ENCODE results near the gene TNS1. TPM values are rescaled to one million over a fixed set of nuclear protein-coding genes. Genes with fewer than 3 reads are reported as not detected.
A peak's percentile ranks its signal among the peaks of the same experiment; 100 is the strongest.
"Not testable (repeated sequence)": the region's sequence is repeated elsewhere in the genome, so short reads cannot be mapped to it uniquely, and the experiment has no call there.

The TNS1 gene
- total RNA-seq, 1 donor from 2014 or later = 25.1 TPM

DNA sequence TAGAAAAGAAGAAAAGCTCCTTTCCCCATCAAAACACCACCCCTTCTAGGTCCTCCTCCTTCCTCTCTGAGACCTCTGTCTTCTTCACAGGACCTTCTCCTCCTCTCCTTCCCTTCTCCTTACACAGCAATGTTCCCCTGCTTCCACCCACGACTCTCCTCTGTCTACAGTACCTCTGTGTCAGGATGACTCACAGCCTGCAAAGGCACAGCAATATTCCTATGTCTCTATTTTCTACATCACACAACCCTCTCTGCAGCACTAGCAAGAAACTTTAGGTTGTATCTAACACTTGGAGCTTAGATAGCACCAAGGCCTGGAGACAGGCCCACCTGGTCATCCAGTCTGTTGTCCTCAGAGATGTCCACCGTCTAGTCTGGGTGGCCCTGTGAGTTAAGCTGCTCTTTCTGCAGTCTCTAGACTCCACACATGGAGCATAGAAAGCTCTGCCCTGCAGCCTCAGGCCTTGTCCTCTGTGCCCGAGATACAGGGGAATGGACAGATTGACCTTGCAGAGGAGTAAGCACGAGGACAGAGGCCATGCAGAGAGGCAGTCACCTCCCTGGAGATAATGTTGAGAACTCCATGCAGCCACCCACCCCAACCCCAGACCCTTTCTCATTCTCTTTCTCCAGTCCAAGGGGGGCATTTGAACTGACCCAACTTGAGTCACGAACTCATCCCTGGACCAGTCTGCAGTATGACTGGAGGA lies 212.0 kb downstream of the TNS1 start:
- H3K4me3 ChIP-seq (ENCODE audit: low read depth, low read length) = no peak overlapping the region
- DNase-seq (ENCODE audit: low read depth) = no peak
- TF ChIP-seq, protein P1, sequence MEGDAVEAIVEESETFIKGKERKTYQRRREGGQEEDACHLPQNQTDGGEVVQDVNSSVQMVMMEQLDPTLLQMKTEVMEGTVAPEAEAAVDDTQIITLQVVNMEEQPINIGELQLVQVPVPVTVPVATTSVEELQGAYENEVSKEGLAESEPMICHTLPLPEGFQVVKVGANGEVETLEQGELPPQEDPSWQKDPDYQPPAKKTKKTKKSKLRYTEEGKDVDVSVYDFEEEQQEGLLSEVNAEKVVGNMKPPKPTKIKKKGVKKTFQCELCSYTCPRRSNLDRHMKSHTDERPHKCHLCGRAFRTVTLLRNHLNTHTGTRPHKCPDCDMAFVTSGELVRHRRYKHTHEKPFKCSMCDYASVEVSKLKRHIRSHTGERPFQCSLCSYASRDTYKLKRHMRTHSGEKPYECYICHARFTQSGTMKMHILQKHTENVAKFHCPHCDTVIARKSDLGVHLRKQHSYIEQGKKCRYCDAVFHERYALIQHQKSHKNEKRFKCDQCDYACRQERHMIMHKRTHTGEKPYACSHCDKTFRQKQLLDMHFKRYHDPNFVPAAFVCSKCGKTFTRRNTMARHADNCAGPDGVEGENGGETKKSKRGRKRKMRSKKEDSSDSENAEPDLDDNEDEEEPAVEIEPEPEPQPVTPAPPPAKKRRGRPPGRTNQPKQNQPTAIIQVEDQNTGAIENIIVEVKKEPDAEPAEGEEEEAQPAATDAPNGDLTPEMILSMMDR (conservative IDR thresholded peaks at IDR 0.05; ENCODE audit: low read depth, low read length) = no peak

DNA sequence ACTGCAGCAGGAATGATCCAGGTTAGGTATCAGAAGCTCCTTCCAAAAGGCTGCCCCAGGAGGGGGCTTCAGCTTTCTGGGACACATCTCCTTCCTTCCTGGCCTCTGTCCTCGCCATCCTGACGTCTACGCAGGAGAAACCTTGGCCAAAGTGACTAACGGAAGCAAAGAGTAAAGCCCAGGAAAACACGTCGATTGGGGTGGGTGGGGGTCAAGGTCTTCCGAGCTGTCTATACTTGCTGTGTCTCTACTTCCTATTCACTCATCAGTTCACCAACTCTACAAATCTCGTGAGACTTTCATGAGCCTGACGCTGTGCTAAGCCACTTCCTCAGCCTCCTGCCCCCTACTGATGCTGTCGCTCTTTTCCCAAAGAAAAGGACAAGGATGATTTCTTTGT lies 212.6 kb downstream of the TNS1 start:
- no peak for DNase-seq (ENCODE audit: low read depth)
- TF ChIP-seq, protein P1 (conservative IDR thresholded peaks at IDR 0.05; ENCODE audit: low read depth, low read length) = no peak
- no peak overlapping the region for H3K4me3 ChIP-seq (ENCODE audit: low read depth, low read length)

DNA sequence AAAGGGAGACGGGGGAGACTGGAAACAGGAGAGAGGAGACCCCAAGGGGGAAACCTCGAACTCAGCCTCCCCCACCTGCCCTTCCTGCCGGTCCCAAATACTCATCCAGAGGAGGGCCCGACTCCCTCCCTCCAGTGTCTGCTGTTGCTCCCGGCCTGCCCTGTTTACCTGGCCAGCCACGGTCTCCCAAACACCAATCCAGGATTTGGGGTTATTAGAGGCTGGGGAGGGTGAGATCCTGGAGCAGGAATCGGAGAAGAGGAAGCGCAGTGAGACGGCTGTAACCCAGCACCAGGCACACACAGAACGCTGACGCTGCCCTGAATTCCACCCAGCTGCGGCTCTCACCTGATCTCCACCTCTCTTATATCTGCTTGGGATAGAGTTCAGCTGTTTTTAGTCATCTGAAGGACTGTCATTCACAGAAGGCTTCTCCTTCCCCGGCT lies 213.0 kb downstream of the TNS1 start:
- H3K4me3 ChIP-seq (ENCODE audit: low read depth, low read length) = no peak overlapping the region
- DNase-seq (ENCODE audit: low read depth) = no peak
- TF ChIP-seq, protein P1 (conservative IDR thresholded peaks at IDR 0.05; ENCODE audit: low read depth, low read length) = no peak

DNA sequence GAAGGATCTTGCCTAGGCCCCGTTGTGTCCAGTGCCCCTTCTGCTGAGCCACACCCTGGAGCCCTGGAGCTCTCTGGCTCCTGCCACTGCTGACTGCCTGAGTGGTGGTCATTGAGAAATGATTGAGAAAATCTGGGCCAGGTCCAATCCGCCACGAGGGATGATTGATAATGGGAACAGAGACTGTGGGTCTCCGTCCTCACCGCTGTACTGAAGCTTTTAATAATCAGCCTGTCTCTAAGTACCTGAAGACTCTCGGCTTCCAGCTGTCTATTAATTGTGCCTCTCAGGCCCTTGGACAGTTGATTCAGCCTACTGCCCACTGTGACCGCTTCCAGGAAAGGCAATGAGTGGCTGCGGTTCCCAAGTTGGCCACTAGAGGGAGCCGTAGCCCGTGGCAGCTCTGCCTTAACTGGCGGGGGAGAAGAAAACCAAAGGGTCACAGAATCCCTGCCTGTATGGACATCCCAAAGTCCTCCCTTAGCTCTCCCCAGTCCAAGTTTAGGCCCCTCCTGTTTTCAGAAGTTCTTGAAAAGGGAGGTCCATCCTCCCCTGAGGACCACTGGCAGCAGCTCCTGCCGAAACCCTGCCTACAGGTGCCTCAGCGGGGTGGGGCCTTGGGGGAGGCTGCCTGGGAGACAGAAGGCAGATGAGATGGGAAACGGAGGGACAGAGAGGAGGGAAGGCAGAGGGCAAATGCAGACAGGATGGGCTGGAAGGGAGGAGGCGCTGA lies 213.6 kb downstream of the TNS1 start:
- TF ChIP-seq, protein P1 (conservative IDR thresholded peaks at IDR 0.05; ENCODE audit: low read depth, low read length) = peak; percentile 99
- no peak for DNase-seq (ENCODE audit: low read depth)

DNA sequence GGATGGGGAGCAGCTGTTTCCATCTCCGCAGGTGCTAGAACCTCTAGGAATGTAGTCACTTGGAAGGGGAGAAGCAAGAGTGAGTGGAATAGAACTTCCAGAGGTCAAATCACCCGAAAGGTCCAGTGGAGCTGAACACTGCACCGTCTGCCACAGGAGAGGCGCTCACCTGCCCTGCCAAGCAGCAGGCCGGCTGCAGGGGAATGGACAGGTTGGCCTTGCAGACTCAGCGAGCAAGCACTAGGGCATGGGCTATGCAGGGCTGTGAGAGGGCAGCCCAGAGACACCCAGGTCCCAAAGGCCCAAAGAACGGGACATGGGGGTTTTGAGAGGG lies 214.2 kb downstream of the TNS1 start:
- H3K4me3 ChIP-seq (ENCODE audit: low read depth, low read length) = no peak overlapping the region
- TF ChIP-seq, protein P1 (conservative IDR thresholded peaks at IDR 0.05; ENCODE audit: low read depth, low read length) = no peak
- no peak for DNase-seq (ENCODE audit: low read depth)

More for the DNA sequence above, 213.6 kb downstream of the TNS1 start:
- H3K4me3 ChIP-seq (ENCODE audit: low read depth, low read length) = no peak overlapping the region

DNA sequence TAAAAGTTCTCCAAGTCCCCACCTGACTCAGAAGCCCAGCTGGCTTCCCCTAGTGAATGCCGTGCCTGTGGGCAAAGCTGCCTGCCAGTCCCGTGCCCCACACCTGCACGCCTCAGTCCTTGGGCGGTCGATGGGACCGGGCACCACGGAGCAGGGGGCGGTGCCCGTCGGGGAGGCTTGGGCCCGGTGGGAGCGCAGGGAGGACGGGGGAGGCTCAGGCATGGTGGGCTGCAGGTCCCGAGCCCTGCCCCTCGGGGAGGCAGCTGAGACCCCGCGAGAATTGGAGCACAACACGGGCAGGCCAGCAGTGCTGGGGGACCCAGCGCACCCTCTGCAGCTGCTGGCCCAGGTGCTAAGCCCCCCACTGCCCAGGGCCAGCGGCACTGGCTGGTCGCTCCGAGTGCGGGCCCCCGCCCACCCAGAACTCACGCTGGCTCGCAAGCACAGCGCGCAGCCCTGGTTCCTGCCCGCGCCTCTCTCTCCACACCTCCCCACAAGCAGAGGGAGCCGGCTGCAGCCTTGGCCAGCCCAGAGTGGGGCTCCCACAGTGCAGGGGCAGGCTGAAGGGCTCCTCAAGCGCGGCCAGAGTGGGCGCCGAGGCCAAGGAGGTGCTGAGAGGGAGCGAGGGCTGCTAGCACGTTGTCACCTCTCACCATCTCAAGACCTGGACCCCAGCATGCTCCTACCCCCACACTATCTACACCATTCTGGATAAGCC lies 215.5 kb downstream of the TNS1 start:
- no peak overlapping the region for H3K4me3 ChIP-seq (ENCODE audit: low read depth, low read length)
- TF ChIP-seq, protein P1 (conservative IDR thresholded peaks at IDR 0.05; ENCODE audit: low read depth, low read length) = no peak
- no peak for DNase-seq (ENCODE audit: low read depth)

DNA sequence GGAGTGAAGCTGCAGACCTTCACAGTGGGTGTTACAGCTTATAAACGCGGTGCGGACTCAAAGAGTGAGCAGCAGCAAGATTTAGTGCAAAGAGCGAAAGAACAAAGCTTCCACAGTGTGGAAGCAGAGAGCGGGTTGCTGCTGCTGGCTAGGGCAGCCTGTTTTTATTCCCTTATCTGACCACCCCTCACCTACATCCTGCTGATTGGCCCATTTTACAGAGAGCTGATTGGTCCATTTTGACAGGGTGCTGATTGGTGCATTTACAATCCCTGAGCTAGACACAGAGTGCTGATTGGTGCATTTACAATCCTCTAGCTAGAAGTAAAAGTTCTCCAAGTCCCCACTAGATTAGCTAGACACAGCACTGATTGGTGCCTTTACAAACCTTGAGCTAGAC lies 216.2 kb downstream of the TNS1 start:
- not testable (repeated sequence) for H3K4me3 ChIP-seq (ENCODE audit: low read depth, low read length); DNase-seq (ENCODE audit: low read depth)

Measured in epithelial cell of proximal tubule (primary cell).